GM12878 (cell line): ENCODE measurements around the gene ADPRS. TPM values are rescaled to one million over a fixed set of nuclear protein-coding genes. Genes with fewer than 3 reads are reported as not detected.

Experiments
- polyA plus RNA-seq, 11 experiments: library from polyadenylated mRNA; depleted of rRNA in 4 of 11; unstranded in 6 of 11; stranded (reverse) in 5 of 11; fragments of >200 nt; fragmentation: Nextera tagmentation in 4 of 11; fragmentation: Illumina TruSeq in 1 of 11; extraction: Ambion mirVana in 4 of 11; extraction: Trizol in 1 of 11; gene quantifications; 1 replicate in 1 of 11; 2 replicates in 10 of 11; pipeline versions ENCODE4 v1.2.1 to v1.2.3, GENCODE V29; 2011 to 2016; ENCODE audit warnings: inconsistent platforms in 2 of 11, missing spikeins in 2 of 11, low read depth in 1 of 11
- total RNA-seq, 4 experiments: library from RNA; depleted of rRNA in 3 of 4; stranded (reverse); fragments of >200 nt in 3 of 4; fragmentation: Illumina TruSeq in 1 of 4; extraction: Trizol in 1 of 4; gene quantifications; 2 replicates each; pipeline versions ENCODE4 v1.2.1 to v1.2.3, GENCODE V29; 2013 to 2021

Gene ADPRS
- total and polyA plus RNA-seq, 10 of the 15 experiments (the other 5 are each of a cell fraction or from before 2014, with no cell fraction given), result 7.6 to 57.6 (median 39.1) TPM

Other genes with a start within 250 kb of the ADPRS start
Only the 7 nearest of the 9 such genes appear.
- gene AGO1, start 205.7 kb upstream of the ADPRS start, total RNA-seq (2014; rRNA removed), result 7.0 and 7.8 TPM in 2 replicates
- 7.8 TPM in 2 replicates for gene AGO1, start 205.7 kb upstream of the ADPRS start, total RNA-seq (2014; rRNA removed; fragmentation: Illumina TruSeq; extraction: Trizol)
- gene AGO1, start 205.7 kb upstream of the ADPRS start, total RNA-seq (2021), result 24.0 and 24.2 TPM in 2 replicates
- gene AGO1, start 205.7 kb upstream of the ADPRS start, polyA plus RNA-seq (2011; rRNA removed), result 8.2 and 14.5 TPM in 2 replicates
- 9.7 and 11.8 TPM in 2 replicates for gene AGO1, start 205.7 kb upstream of the ADPRS start, polyA plus RNA-seq (2014; fragmentation: Illumina TruSeq; extraction: Trizol)
- 1 to 10 TPM; 1.8 to 3.3 TPM for gene AGO1, start 205.7 kb upstream of the ADPRS start, polyA plus RNA-seq (2014; fragmentation: Nextera tagmentation; extraction: Ambion mirVana)
- 9.8 and 10.2 TPM in 2 replicates for gene AGO1, start 205.7 kb upstream of the ADPRS start, polyA plus RNA-seq (2014; rRNA removed)
- gene AGO1, start 205.7 kb upstream of the ADPRS start, polyA plus RNA-seq (2016; fragmentation: Nextera tagmentation; extraction: Ambion mirVana), result 1 to 10 TPM; 7.7 to 8.4 TPM
- 8.5 and 11.5 TPM in 2 replicates for gene AGO3, start 157.8 kb upstream of the ADPRS start, total RNA-seq (2014; rRNA removed)
- 10.0 and 11.8 TPM in 2 replicates for gene AGO3, start 157.8 kb upstream of the ADPRS start, total RNA-seq (2014; rRNA removed; fragmentation: Illumina TruSeq; extraction: Trizol)
- 16.1 and 17.6 TPM in 2 replicates for gene AGO3, start 157.8 kb upstream of the ADPRS start, total RNA-seq (2021)
- 26.7 and 35.2 TPM in 2 replicates for gene AGO3, start 157.8 kb upstream of the ADPRS start, polyA plus RNA-seq (2011; rRNA removed)
- 11.6 and 12.3 TPM in 2 replicates for gene AGO3, start 157.8 kb upstream of the ADPRS start, polyA plus RNA-seq (2014; fragmentation: Illumina TruSeq; extraction: Trizol)
- gene AGO3, start 157.8 kb upstream of the ADPRS start, polyA plus RNA-seq (2014; fragmentation: Nextera tagmentation; extraction: Ambion mirVana), result 1 to 10 TPM; 3.9 to 4.2 TPM
- 10.3 and 12.8 TPM in 2 replicates for gene AGO3, start 157.8 kb upstream of the ADPRS start, polyA plus RNA-seq (2014; rRNA removed)
- 10 to 100 TPM; 17.2 to 18.6 TPM for gene AGO3, start 157.8 kb upstream of the ADPRS start, polyA plus RNA-seq (2016; fragmentation: Nextera tagmentation; extraction: Ambion mirVana)
- gene TEKT2, start 4.8 kb upstream of the ADPRS start, total RNA-seq (2014; rRNA removed), result not detected in 2 replicates
- gene TEKT2, start 4.8 kb upstream of the ADPRS start, total RNA-seq (2014; rRNA removed; fragmentation: Illumina TruSeq; extraction: Trizol), result not detected in 2 replicates
- not detected in 2 replicates for gene TEKT2, start 4.8 kb upstream of the ADPRS start, total RNA-seq (2021)
- gene TEKT2, start 4.8 kb upstream of the ADPRS start, polyA plus RNA-seq (2011; rRNA removed), result 0.07 TPM in 1 of 2 replicates, not detected in the other
- gene TEKT2, start 4.8 kb upstream of the ADPRS start, polyA plus RNA-seq (2014; fragmentation: Illumina TruSeq; extraction: Trizol), result not detected in 2 replicates
- gene TEKT2, start 4.8 kb upstream of the ADPRS start, polyA plus RNA-seq (2014; fragmentation: Nextera tagmentation; extraction: Ambion mirVana), result not detected
- gene TEKT2, start 4.8 kb upstream of the ADPRS start, polyA plus RNA-seq (2014; rRNA removed), result not detected in 2 replicates
- under 1 TPM in 1 of 2 experiments, not detected in 1; 0.13 TPM for gene TEKT2, start 4.8 kb upstream of the ADPRS start, polyA plus RNA-seq (2016; fragmentation: Nextera tagmentation; extraction: Ambion mirVana)
- 0.05 TPM in 1 of 2 replicates, not detected in the other for gene COL8A2, start 36.3 kb downstream of the ADPRS start, total RNA-seq (2014; rRNA removed)
- not detected in 2 replicates for gene COL8A2, start 36.3 kb downstream of the ADPRS start, total RNA-seq (2014; rRNA removed; fragmentation: Illumina TruSeq; extraction: Trizol)
- 0.08 TPM in 1 of 2 replicates, not detected in the other for gene COL8A2, start 36.3 kb downstream of the ADPRS start, total RNA-seq (2021)
- gene COL8A2, start 36.3 kb downstream of the ADPRS start, polyA plus RNA-seq (2011; rRNA removed), result not detected in 2 replicates
- gene COL8A2, start 36.3 kb downstream of the ADPRS start, polyA plus RNA-seq (2014; fragmentation: Illumina TruSeq; extraction: Trizol), result 0.01 TPM in 1 of 2 replicates, not detected in the other
- not detected for gene COL8A2, start 36.3 kb downstream of the ADPRS start, polyA plus RNA-seq (2014; fragmentation: Nextera tagmentation; extraction: Ambion mirVana)
- gene COL8A2, start 36.3 kb downstream of the ADPRS start, polyA plus RNA-seq (2014; rRNA removed), result 0.03 TPM in 1 of 2 replicates, not detected in the other
- not detected for gene COL8A2, start 36.3 kb downstream of the ADPRS start, polyA plus RNA-seq (2016; fragmentation: Nextera tagmentation; extraction: Ambion mirVana)
- 68.0 and 72.2 TPM in 2 replicates for gene TRAPPC3, start 60.6 kb downstream of the ADPRS start, total RNA-seq (2014; rRNA removed)
- gene TRAPPC3, start 60.6 kb downstream of the ADPRS start, total RNA-seq (2014; rRNA removed; fragmentation: Illumina TruSeq; extraction: Trizol), result 59.7 and 59.9 TPM in 2 replicates
- gene TRAPPC3, start 60.6 kb downstream of the ADPRS start, total RNA-seq (2021), result 54.4 and 60.0 TPM in 2 replicates
- gene TRAPPC3, start 60.6 kb downstream of the ADPRS start, polyA plus RNA-seq (2011; rRNA removed), result 75.3 and 80.2 TPM in 2 replicates
- gene TRAPPC3, start 60.6 kb downstream of the ADPRS start, polyA plus RNA-seq (2014; fragmentation: Illumina TruSeq; extraction: Trizol), result 77.8 and 93.7 TPM in 2 replicates
- gene TRAPPC3, start 60.6 kb downstream of the ADPRS start, polyA plus RNA-seq (2014; fragmentation: Nextera tagmentation; extraction: Ambion mirVana), result 10 to 100 TPM; 14.7 to 24.5 TPM
- gene TRAPPC3, start 60.6 kb downstream of the ADPRS start, polyA plus RNA-seq (2014; rRNA removed), result 73.1 and 74.9 TPM in 2 replicates
- 100 to 1,000 TPM; 113 to 122 TPM for gene TRAPPC3, start 60.6 kb downstream of the ADPRS start, polyA plus RNA-seq (2016; fragmentation: Nextera tagmentation; extraction: Ambion mirVana)
- gene MAP7D1, start 67.3 kb downstream of the ADPRS start, total RNA-seq (2014; rRNA removed), result 36.2 and 44.4 TPM in 2 replicates
- gene MAP7D1, start 67.3 kb downstream of the ADPRS start, total RNA-seq (2014; rRNA removed; fragmentation: Illumina TruSeq; extraction: Trizol), result 26.9 and 32.0 TPM in 2 replicates
- 95.6 and 97.6 TPM in 2 replicates for gene MAP7D1, start 67.3 kb downstream of the ADPRS start, total RNA-seq (2021)
- gene MAP7D1, start 67.3 kb downstream of the ADPRS start, polyA plus RNA-seq (2011; rRNA removed), result 10.2 and 16.4 TPM in 2 replicates
- gene MAP7D1, start 67.3 kb downstream of the ADPRS start, polyA plus RNA-seq (2014; fragmentation: Illumina TruSeq; extraction: Trizol), result 17.8 and 38.9 TPM in 2 replicates
- 10 to 100 TPM in 1 of 2 experiments, 1 to 10 TPM in 1; 4.4 to 11.2 TPM for gene MAP7D1, start 67.3 kb downstream of the ADPRS start, polyA plus RNA-seq (2014; fragmentation: Nextera tagmentation; extraction: Ambion mirVana)
- gene MAP7D1, start 67.3 kb downstream of the ADPRS start, polyA plus RNA-seq (2014; rRNA removed), result 45.3 and 55.6 TPM in 2 replicates
- gene MAP7D1, start 67.3 kb downstream of the ADPRS start, polyA plus RNA-seq (2016; fragmentation: Nextera tagmentation; extraction: Ambion mirVana), result 10 to 100 TPM; 10.0 to 14.4 TPM
- gene THRAP3, start 135.6 kb downstream of the ADPRS start, total RNA-seq (2014; rRNA removed), result 76.2 and 77.4 TPM in 2 replicates
- 146 and 149 TPM in 2 replicates for gene THRAP3, start 135.6 kb downstream of the ADPRS start, total RNA-seq (2014; rRNA removed; fragmentation: Illumina TruSeq; extraction: Trizol)
- gene THRAP3, start 135.6 kb downstream of the ADPRS start, total RNA-seq (2021), result 135 and 136 TPM in 2 replicates
- gene THRAP3, start 135.6 kb downstream of the ADPRS start, polyA plus RNA-seq (2011; rRNA removed), result 98.0 and 109 TPM in 2 replicates
- 153 and 173 TPM in 2 replicates for gene THRAP3, start 135.6 kb downstream of the ADPRS start, polyA plus RNA-seq (2014; fragmentation: Illumina TruSeq; extraction: Trizol)
- gene THRAP3, start 135.6 kb downstream of the ADPRS start, polyA plus RNA-seq (2014; fragmentation: Nextera tagmentation; extraction: Ambion mirVana), result 100 to 1,000 TPM in 1 of 2 experiments, 10 to 100 TPM in 1; 76.3 to 173 TPM
- gene THRAP3, start 135.6 kb downstream of the ADPRS start, polyA plus RNA-seq (2014; rRNA removed), result 80.0 and 96.9 TPM in 2 replicates
- 100 to 1,000 TPM; 135 to 151 TPM for gene THRAP3, start 135.6 kb downstream of the ADPRS start, polyA plus RNA-seq (2016; fragmentation: Nextera tagmentation; extraction: Ambion mirVana)